ENCODE results near the gene HDGFL2.

HDGFL2 gene

DNA sequence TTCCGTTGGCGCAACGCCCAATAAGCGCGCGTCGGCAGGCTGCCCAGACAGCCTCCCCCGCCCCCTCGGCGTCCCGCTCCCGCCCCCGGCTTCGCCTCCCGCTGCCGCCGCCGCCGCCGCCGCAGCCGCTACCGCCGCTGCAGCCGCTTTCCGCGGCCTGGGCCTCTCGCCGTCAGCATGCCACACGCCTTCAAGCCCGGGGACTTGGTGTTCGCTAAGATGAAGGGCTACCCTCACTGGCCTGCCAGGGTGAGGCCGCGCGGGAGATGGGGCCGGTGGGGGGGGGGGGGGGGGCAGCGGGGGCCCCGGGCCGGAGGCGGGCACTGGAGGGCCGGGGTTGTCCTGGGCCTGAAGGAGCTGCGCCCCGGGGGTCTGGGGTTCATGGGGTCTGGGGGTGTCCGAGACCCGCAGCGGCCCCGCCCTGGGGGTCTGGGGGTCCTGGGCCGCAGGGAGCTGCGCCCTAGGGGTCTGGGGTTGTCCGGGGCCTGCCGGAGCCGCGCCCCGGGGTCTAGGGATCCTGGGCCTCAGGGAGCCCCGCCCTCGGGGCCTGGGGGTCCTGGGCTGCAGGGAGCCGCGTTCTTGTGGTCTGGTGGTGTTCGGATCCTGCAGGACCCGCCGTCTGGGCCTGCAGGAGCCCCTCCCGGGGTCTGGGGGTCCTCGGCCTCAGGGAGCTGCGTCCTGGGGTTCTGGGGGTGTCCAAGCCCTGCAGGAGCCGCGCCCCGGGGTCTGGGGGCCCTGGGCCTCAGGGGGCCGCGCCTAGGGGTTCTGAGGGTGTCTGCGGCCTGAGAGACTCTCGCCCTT is at the start of gene HDGFL2:
Gene HDGFL2 (plus strand): TSS at position 124 of the 801 bp plus-strand sequence. CDS start 54 bp downstream, at position 178.
- no peaks in the 10 kb centered on the region for H3K9me3 Mint-ChIP-seq (ENCODE audit: low read depth)
- peaks cover 2% of the 10 kb centered on the region for H3K36me3 Mint-ChIP-seq
- peak within 1 kb of the TSS; percentile 81 for H3K4me3 Mint-ChIP-seq
- no peak within 1 kb of the TSS for H3K27ac Mint-ChIP-seq
- H3K4me1 Mint-ChIP-seq (ENCODE audit: low read depth) = peaks cover 17% of the 10 kb centered on the region
- no peaks in the 10 kb centered on the region for H3K27me3 Mint-ChIP-seq

DNA sequence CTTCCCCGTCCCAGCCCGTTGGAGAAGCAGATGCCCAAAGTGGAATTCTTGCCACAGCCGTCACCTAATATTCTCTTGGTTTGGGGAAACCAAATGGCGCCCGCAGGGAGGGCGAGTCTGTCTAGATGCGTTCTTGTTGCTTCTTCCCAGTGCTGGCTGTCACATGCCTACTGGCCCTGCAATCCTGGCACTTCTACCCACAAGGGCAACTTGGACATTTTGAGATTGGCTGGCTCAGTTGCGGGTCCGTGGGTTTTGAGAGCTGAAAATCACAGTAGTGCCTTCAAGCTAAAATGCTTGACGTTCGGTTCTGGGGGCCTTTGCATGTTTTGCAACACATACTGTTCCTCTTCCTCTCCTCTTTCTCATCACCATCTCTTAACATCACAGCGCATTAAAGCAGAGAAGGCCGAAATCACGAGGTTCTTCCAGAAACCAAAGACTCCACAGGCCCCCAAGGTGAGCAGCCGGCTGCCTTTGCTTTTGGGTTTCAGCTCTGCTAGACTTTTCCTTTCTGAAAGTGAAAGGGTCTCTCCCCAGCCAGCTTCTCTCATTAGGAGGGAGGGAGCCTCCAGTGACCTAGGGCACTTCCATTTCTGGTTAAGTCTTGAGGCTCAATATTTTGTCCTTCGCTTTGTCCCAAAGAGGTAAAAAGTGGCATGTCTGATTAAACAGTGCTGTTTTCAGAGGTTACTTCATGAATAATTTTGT is 48.5 kb upstream of the HDGFL2 start:
- H3K4me3 Mint-ChIP-seq = no peak overlapping the region
- H3K36me3 Mint-ChIP-seq = peaks cover 2% of the 10 kb centered on the region
- H3K27ac Mint-ChIP-seq = no peak overlapping the region
- no peaks in the 10 kb centered on the region for H3K9me3 Mint-ChIP-seq (ENCODE audit: low read depth)
- H3K4me1 Mint-ChIP-seq (ENCODE audit: low read depth) = no peaks in the 10 kb centered on the region
- no peaks in the 10 kb centered on the region for H3K27me3 Mint-ChIP-seq

DNA sequence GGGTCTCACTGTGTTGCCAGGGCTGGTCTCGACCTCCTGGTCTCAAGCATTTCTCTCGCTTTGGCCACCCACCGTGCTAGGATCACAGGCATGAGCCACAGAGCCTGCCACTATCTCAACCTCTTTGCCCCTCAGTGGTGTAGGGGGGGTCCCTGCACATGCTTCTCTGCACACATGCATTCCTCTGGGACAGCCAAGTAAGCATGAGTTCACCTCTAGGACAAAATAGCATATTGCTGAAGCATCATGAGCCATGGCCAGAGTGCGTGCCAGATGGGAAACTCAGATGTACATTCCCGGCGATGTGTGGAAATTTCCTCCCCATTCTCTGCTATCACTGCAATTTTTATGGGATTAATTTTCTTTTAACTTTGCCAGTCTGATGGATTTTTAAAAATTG is 46.6 kb upstream of the HDGFL2 start:
- H3K27ac Mint-ChIP-seq = no peak overlapping the region
- no peak overlapping the region for H3K4me3 Mint-ChIP-seq

DNA sequence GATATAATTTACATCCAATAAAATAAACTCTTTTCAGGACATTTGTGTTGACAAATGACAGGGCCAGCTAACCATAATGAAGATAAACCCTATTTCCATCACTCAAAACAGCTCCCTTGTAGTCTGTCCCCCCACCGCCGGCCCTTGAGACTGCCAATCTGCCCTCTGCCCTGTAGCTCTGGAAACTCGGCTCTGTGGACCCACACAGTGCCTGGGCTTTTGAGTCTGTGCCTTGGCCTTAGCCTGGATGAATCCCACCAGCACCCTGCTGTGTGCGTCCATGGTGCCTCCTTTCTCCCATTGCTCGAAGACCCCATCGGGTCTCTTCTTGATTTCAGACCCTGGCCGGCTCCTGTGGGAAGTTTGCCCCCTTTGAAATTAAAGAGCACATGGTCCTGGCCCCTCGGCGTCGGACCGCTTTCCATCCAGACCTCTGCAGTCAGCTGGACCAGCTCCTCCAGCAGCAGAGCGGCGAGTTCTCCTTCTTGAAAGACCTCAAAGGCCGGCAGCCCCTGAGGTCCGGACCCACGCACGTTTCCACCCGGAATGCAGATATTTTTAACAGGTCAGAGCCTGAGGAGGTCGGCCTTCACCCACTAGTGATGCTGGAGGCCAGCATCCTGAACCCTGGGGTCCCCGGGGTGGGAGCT is 43.6 kb upstream of the HDGFL2 start:
- Mint-ChIP-seq H3K4me1 (ENCODE audit: low read depth) (no peaks in the 10 kb centered on the region), H3K27ac (no peak overlapping the region), H3K27me3 (no peaks in the 10 kb centered on the region), H3K4me3 (no peak overlapping the region), H3K9me3 (ENCODE audit: low read depth) (no peaks in the 10 kb centered on the region), H3K36me3 (peaks cover 5% of the 10 kb centered on the region)

More for the DNA sequence above, 46.6 kb upstream of the HDGFL2 start:
- Mint-ChIP-seq H3K9me3 (ENCODE audit: low read depth) (no peaks in the 10 kb centered on the region), H3K4me1 (ENCODE audit: low read depth) (no peaks in the 10 kb centered on the region), H3K36me3 (peaks cover 3% of the 10 kb centered on the region), H3K27me3 (no peaks in the 10 kb centered on the region)

DNA sequence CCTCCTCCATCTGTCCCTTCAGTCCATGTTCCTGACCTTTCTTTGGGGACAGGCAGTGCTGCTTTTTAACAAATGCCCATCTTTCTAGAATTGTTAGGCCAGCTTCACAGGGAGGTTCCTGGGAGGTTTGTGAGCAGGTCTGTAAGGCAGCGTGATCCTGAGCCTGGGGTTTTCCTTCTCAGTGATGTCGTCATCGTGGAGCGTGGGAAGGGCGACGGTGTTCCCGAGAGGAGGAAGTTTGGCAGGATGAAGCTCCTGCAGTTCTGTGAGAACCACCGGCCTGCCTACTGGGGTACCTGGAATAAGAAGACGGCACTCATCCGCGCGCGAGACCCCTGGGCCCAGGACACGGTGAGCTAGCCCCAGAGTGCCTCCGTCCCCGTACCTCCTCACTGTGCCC is 42.8 kb upstream of the HDGFL2 start:
- Mint-ChIP-seq H3K36me3 (peaks cover 5% of the 10 kb centered on the region), H3K4me1 (ENCODE audit: low read depth) (no peaks in the 10 kb centered on the region), H3K27me3 (no peaks in the 10 kb centered on the region), H3K4me3 (no peak overlapping the region), H3K9me3 (ENCODE audit: low read depth) (no peaks in the 10 kb centered on the region), H3K27ac (no peak overlapping the region)

DNA sequence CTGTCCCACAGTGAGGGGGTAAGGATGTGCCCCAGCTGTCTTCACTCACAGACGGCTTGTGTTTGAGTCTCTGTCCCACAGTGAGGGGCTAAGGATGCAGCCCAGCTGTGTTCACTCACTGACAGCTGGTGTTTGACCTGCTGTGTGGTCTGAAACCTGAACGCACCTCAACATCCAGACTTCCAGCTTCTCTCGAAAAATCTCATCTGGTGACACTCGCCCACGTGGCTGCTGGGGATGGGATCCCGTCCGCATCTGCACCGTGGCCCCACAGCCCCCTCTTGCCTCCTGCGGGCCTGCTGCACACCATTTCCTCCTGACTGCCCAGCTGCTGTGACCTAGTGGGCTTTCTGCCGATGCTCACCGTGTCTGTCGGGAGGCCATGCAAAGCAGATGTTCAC is 42.3 kb upstream of the HDGFL2 start:
- Mint-ChIP-seq H3K27me3 (no peaks in the 10 kb centered on the region), H3K36me3 (peaks cover 9% of the 10 kb centered on the region), H3K4me3 (no peak overlapping the region), H3K9me3 (ENCODE audit: low read depth) (no peaks in the 10 kb centered on the region), H3K27ac (no peak overlapping the region), H3K4me1 (ENCODE audit: low read depth) (no peaks in the 10 kb centered on the region)

DNA sequence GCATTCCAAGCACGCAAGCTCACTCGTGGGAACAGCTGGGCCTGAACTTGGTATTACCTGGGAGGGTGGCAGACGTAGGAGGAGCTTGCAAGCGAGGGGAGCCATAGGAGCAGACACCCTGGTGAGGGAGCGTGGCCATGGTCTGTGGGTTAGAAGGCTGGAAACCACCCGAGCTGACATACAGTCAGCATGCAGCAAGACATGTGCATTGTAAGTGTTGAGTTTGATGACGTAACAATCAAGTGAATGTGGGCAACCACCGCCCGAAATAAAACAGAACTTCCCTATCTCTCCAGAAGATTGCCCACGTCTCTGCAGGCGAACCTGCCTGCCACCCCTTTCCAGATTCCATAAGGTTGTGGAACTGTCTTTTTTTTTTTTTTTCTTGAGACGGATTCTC is 41.3 kb upstream of the HDGFL2 start:
- H3K9me3 Mint-ChIP-seq (ENCODE audit: low read depth) = no peaks in the 10 kb centered on the region
- no peaks in the 10 kb centered on the region for H3K27me3 Mint-ChIP-seq
- no peaks in the 10 kb centered on the region for H3K4me1 Mint-ChIP-seq (ENCODE audit: low read depth)
- H3K27ac Mint-ChIP-seq = no peak overlapping the region
- peaks cover 10% of the 10 kb centered on the region for H3K36me3 Mint-ChIP-seq
- H3K4me3 Mint-ChIP-seq = no peak overlapping the region

DNA sequence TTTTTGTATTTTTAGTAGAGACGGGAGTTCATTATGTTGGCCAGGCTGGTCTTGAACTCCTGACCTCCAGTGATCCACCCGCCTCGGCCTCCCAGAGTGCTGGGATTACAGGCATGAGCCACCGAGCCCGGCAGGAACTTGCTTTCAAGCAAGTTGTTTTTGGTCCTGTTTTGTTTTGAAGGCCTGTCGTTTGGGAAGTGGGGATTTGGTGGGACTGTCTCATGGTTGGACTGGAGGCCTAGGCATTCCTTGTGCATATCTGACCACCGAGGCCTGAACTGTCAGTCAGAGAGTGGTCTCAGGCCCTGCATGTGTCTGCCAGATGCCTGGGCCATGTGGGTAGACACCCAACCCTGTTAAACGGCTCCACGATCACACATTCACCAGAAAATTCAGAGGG is 40.8 kb upstream of the HDGFL2 start:
- H3K27ac Mint-ChIP-seq = no peak overlapping the region
- H3K36me3 Mint-ChIP-seq = peaks cover 10% of the 10 kb centered on the region
- H3K9me3 Mint-ChIP-seq (ENCODE audit: low read depth) = no peaks in the 10 kb centered on the region
- no peaks in the 10 kb centered on the region for H3K4me1 Mint-ChIP-seq (ENCODE audit: low read depth)
- H3K27me3 Mint-ChIP-seq = no peaks in the 10 kb centered on the region
- H3K4me3 Mint-ChIP-seq = no peak overlapping the region

DNA sequence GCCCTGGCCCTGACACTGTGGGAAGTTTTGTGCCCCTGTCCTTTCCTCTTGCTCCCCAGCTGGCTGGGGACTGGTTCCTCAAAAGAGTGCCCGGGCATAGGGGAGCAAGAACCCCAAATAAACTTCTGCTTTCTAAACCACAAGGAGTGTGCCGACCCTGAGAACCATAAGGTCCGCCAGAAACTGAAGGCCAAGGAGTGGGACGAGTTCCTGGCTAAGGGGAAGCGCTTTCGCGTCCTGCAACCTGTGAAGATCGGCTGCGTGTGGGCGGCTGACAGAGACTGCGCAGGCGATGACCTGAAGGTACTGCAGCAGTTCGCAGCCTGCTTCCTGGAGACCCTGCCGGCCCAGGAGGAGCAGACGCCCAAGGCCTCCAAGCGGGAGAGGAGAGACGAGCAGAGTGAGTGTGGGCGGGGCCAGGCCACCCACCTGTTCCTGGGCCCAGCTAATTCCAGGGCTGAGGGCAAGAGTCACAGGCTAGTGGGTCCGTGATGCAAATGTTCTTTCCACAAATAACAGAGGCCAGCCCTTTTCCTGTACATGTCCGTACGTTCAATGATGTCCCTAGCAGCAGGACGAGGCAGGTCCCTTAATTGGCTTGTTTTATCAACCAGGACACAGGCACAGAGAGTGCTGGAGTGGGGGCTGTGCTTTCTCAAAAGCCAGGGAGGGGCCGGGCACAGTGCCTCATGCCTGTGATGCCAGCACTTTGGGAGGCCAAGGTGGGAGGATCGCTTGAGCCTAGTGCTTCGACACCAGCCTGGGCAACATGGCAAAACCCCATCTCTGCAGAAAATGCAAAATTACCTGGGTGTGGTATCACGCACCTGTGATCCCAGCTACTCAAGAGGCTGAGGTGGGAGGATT is 40.1 kb upstream of the HDGFL2 start:
- no peak overlapping the region for H3K27ac Mint-ChIP-seq
- peaks cover 10% of the 10 kb centered on the region for H3K36me3 Mint-ChIP-seq
- no peaks in the 10 kb centered on the region for H3K4me1 Mint-ChIP-seq (ENCODE audit: low read depth)
- H3K9me3 Mint-ChIP-seq (ENCODE audit: low read depth) = no peaks in the 10 kb centered on the region
- H3K27me3 Mint-ChIP-seq = no peaks in the 10 kb centered on the region
- H3K4me3 Mint-ChIP-seq = no peak overlapping the region

DNA sequence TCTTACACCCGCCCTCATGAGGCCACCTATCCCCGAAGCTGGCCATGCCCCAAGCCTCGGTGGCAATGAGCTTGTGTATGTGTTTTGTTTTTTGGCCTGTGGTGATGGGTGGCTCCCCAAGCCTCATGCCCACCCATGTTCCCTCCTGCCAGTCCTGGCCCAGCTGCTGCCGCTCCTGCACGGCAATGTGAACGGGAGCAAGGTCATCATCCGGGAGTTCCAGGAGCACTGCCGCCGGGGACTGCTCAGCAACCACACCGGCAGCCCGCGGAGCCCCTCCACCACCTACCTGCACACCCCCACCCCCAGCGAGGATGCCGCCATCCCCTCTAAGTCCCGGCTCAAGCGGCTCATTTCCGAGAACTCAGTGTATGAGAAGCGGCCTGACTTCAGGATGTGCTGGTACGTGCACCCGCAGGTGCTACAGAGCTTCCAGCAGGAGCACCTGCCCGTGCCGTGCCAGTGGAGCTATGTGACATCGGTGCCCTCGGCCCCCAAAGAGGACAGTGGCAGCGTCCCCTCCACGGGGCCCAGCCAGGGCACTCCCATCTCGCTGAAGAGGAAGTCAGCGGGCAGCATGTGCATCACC is 39.1 kb upstream of the HDGFL2 start:
- no peaks in the 10 kb centered on the region for H3K9me3 Mint-ChIP-seq (ENCODE audit: low read depth)
- no peaks in the 10 kb centered on the region for H3K27me3 Mint-ChIP-seq
- no peaks in the 10 kb centered on the region for H3K4me1 Mint-ChIP-seq (ENCODE audit: low read depth)
- H3K4me3 Mint-ChIP-seq = no peak overlapping the region
- peaks cover 10% of the 10 kb centered on the region for H3K36me3 Mint-ChIP-seq
- H3K27ac Mint-ChIP-seq = no peak overlapping the region

DNA sequence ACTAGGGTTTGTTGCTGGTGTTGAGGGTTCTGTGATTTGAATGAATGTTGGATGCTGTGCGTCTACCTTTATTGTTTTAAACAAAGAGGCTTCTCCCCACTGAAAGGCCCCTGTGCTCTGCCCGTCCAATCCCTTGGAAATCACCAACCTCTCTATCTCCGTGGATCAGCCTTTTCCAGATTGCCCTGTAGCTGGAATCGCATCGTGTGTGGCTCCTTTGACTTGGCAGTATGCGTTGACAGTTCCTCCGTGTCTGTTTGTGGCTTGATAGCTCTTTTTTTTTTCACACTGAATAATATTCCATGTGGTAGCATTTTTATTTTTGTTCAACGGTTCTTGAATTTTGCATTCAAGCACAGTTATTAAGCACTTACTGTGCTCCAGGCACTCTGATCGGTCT is 37.7 kb upstream of the HDGFL2 start:
- Mint-ChIP-seq H3K9me3 (ENCODE audit: low read depth) (no peaks in the 10 kb centered on the region), H3K4me1 (ENCODE audit: low read depth) (no peaks in the 10 kb centered on the region), H3K4me3 (no peak overlapping the region), H3K36me3 (peaks cover 12% of the 10 kb centered on the region), H3K27me3 (no peaks in the 10 kb centered on the region), H3K27ac (no peak overlapping the region)

DNA sequence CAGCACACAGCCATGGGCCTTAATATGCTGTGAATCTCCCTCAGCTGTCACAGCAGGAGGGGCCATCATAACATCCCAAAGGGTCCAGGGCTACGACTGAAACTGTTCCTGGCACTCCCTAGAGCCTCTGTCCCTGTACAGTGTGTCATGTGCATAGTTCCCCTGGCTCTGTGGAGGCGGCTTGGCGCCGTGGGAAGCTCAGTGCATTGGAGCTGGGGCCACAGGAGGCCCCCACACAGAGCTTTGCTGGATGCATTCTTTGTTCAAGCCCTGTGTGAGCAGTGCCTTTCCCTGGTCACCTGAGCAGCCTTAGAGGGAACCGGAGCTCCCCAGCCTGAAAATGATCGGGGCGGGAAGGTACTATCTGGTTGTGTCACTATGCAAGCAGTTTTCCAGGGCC is 35.9 kb upstream of the HDGFL2 start:
- no peak overlapping the region for H3K27ac Mint-ChIP-seq
- no peaks in the 10 kb centered on the region for H3K27me3 Mint-ChIP-seq
- H3K4me3 Mint-ChIP-seq = no peak overlapping the region
- H3K36me3 Mint-ChIP-seq = peaks cover 8% of the 10 kb centered on the region
- H3K4me1 Mint-ChIP-seq (ENCODE audit: low read depth) = no peaks in the 10 kb centered on the region
- H3K9me3 Mint-ChIP-seq (ENCODE audit: low read depth) = no peaks in the 10 kb centered on the region

DNA sequence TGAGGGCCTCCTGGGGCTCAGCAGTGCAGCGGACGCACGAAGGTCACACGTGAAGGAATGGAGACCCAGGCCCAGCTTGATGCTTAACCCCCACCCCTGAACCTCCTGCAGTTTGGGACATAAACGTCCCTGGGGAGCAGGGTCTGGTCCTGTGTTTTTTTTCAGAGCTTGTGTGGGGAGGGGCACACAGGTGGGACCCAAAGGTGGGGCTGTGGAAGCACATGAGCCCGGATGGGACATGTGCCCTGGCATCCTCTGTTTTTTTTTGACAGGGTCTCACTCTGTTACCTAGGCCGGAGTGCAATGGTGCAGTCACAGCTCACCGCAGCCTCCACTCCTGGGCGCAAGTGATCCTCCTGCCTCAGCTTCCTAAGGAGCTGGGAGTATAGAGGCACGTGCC is 35.0 kb upstream of the HDGFL2 start:
- peaks cover 1% of the 10 kb centered on the region for H3K4me1 Mint-ChIP-seq (ENCODE audit: low read depth)
- H3K36me3 Mint-ChIP-seq = peaks cover 8% of the 10 kb centered on the region
- no peak overlapping the region for H3K4me3 Mint-ChIP-seq
- H3K27me3 Mint-ChIP-seq = no peaks in the 10 kb centered on the region
- H3K9me3 Mint-ChIP-seq (ENCODE audit: low read depth) = no peaks in the 10 kb centered on the region
- no peak overlapping the region for H3K27ac Mint-ChIP-seq

DNA sequence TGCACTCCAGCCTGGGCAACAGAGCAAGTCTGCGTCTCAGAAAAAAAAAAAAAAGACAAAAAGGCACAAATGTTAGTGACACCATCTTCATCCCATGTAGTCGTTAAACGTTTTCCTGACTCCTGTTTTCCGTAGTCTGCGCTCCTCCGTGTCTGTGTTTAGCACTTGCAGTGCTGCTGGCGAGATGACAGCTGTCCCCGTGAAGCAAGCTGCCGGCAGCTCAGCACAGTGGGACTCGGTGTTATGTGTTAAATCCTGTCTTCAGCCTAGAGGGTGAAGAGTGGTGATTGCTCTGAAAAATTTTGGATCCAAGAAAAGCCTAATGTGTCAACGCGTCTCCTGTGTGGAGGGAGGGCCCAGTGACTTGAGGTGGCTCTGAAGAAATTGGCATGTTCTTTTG is 32.9 kb upstream of the HDGFL2 start:
- Mint-ChIP-seq H3K4me1 (ENCODE audit: low read depth) (peaks cover 4% of the 10 kb centered on the region), H3K27ac (no peak overlapping the region), H3K9me3 (ENCODE audit: low read depth) (no peaks in the 10 kb centered on the region)

More for the DNA sequence above, 32.9 kb upstream of the HDGFL2 start:
- no peak overlapping the region for H3K4me3 Mint-ChIP-seq
- no peaks in the 10 kb centered on the region for H3K27me3 Mint-ChIP-seq
- H3K36me3 Mint-ChIP-seq = peaks cover 8% of the 10 kb centered on the region

Measured in activated naive CD8-positive, alpha-beta T cell (primary cell).